ENCODE data around the gene RLN3.

Gene RLN3

DNA sequence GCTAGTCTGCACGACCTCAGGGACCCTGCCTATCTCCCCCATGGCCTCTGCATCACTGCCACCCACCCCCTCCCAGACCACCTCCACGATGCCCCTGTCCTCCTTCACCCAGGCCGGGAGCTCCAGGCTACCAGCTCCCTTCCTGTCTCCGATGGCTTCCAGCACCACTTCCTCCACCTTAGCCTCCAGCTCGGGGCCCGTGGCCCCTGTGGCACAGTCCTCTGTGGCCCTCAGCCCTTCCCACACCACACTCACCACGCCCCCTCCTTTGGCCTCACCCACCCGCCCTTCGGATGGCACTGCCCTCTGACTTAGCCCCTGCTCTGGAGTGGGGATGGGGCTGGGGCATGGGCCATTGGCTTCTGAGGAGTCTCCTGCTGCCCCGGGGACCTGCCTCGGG is 26.8 kb downstream of the RLN3 start:
- DNase-seq (ENCODE audit: low read depth), result no peak

DNA sequence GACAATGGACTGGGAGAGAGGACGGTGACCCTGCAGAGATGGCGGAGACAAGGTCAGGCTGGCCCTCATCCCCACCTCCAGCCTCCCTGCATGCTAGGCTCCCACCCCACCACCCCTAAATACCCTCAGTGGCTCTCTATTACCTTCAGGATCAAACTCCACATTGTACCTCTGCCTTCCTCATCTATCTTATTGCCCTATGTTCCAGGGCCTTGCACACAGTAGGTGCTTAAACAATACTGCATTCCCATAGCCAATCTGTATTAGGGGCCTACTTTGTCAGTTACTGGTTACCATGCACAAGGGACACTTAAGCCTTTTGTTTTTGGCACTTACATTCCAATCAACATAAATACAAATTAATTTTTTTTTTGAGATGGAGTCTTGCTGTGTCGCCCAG is 27.4 kb downstream of the RLN3 start:
- no peak for DNase-seq (ENCODE audit: low read depth)

- DNase-seq (ENCODE audit: low read depth), result no peak
These were observed 28.2 kb downstream of the RLN3 start for GRCh38 chr19:14056069-14056666.

GRCh38 chr19:14056741-14057356 is 28.9 kb downstream of the RLN3 start:
- no peak for DNase-seq (ENCODE audit: low read depth)

DNA sequence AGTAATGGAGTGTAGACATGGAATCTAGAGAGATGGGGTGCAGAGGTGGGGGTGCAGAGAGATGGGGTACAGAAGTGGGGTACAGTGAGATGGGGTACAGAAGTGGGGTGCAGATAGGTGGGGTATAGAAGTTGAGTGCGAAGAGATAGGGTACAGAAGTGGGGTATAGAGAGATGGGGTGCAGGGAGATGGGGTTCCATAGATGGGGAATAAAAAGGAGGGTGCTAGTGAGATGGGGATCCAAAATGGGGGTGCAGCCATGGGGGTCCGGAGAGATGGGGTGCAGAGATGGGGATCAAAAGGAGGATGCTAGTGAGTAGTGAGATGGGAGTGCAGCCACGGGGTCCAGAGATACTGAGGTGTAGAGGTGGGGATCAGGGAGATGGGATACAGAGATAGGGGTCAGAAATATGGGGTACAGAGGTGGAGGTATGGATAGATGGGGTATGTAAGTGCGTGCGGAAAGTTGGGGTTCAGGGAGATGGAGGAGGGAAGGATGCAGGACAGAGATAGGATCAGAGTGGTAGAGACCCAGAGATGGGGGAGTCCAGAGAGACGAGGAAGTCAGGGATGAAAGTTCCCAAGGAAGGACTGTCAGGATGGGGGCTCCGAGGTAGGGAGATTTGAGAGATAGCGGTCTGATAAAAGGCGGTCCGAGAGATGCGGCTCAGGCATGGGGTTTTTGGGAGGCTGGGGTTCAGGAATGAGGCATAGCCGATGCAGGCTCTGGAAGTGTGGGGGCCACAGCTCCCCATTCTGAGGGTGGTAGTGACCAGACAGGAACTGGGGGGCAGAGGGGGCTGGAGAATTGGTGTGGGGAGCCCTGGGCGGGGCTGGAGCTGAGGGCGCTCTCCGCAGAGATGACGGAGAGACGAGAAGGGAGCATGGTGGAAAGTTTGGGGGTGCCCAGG is 30.5 kb downstream of the RLN3 start:
- no peak for DNase-seq (ENCODE audit: low read depth)

GRCh38 chr19:14059093-14059480 is 31.1 kb downstream of the RLN3 start:
- no peak for DNase-seq (ENCODE audit: low read depth)

GRCh38 chr19:14059652-14060155 is 31.8 kb downstream of the RLN3 start:
- DNase-seq (ENCODE audit: low read depth), result no peak

GRCh38 chr19:14061081-14061749 is 33.3 kb downstream of the RLN3 start:
- no peak for DNase-seq (ENCODE audit: low read depth)

GRCh38 chr19:14061751-14062557 is 34.0 kb downstream of the RLN3 start, which contains the start of gene PALM3:
Gene PALM3 (minus strand): TSS chr19:14062076. CDS start chr19:14061980, 96 bp downstream.
- no peak for DNase-seq (ENCODE audit: low read depth)

GRCh38 chr19:14062558-14062855 is 34.6 kb downstream of the RLN3 start:
- no peak for DNase-seq (ENCODE audit: low read depth)

DNA sequence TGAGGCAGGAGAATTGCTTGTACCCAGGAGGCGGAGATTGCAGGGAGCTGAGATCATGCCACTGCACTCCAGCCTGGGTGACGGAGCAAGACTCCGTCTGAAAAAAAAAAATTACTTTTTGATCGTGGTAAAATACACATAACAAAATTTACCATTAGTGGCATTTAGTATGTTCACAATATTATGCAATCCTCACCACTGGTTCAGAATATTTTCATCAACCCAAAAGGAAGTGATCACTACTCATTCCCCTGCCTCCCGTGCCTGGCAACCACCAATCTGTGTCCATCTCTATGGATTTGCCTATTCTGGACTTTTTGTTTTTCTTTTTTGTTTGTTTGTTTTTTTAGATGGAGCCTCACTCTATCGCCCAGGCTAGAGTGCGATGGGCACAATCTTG is 35.2 kb downstream of the RLN3 start:
- DNase-seq (ENCODE audit: low read depth), result no peak

DNA sequence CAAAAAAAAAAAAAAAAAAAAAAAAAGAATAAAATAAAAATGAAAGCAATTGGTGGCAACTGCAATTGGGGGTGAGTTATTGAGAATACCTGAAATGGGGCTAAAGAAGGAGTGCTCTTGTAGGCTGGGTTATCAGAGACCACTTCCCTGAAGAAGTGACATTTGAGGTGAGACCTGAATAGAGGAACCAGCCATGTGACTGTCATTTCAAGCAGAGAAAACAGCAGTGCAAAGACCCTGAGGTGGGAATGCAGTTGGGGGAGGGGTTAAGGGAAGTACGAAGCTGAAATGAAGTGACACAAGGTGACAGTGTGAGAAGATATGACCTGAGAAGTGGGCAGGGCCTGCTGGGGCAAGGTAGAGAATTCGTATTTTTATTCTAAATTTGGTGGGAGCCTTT is 38.2 kb downstream of the RLN3 start:
- no peak for DNase-seq (ENCODE audit: low read depth)

GRCh38 chr19:14070268-14071050 is 42.5 kb downstream of the RLN3 start:
- no peak for DNase-seq (ENCODE audit: low read depth)

DNA sequence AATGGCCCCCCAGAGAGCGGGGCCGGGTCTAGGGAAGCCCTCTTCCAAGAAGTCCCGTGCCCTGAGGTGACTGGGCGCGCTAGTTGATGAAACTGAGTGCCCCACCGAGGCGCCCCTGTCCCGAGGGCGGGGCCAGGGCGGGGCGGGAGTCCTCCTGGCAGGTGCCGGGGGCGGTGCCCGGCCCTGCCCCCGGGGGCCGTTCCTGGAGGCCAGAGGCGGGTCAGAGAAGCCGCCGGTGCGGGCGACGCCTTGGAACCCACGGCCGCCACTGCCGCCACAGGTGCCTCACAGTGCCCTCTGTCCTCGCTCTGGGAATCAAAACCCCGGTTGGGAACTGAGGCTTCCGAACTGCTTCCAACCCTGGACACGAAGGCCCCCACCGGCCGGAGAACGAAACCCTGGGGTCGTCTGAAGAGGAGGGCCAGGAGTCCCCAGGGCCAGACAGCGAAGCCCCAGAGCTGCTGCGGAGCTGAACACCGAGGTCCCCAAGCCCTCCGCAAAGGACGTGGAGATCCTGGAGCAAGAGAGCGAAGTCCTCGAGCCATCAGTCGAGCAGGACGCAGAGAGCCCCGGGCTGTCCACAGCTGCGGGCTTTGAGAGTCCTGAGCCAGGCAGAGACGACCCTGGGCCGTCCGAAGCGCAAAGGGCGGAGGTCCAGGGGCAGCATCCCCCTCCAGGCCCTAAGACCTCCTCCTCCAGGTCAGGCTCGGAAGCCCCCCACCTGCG is 44.8 kb downstream of the RLN3 start, which contains the start of gene MISP3:
Gene MISP3, plus strand, starts transcription at position 252 of the 726 bp plus-strand sequence. CDS start 524 bp downstream, outside the sequence.
- DNase-seq (ENCODE audit: low read depth), result no peak

DNA sequence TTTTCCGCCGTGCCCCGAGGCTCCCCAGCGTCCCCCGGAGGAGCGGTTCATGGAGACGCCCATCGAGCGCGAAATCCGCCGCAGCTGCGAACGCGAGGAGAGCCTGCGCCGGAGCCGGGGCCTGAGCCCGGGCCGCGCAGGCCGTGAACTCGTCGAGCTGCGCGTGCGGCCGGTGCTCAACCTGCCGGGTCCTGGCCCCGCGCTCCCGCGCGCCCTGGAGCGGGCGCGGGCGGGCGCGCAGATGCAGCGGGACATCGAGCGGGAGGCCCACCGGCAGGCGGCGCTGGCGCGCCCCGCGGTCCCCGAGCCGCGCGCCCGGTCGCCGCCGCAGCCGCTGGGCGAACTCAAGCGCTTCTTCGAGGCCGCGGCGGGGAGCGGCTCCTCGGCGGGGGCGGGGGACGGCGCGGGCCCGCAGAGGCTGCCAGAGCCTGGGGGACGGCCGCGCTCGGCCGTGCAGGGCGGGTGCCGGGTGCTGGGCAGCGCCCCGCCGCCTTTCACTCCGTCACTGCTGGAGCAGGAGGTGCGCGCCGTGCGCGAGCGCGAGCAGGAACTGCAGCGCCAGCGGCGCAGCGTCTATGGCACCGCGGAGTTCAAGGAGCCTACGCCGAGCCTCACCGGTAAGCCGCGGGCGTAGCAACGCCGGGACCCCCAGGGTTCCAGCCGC is 45.4 kb downstream of the RLN3 start:
- peak; percentile 65 for DNase-seq (ENCODE audit: low read depth)

GRCh38 chr19:14073925-14074838 is 46.2 kb downstream of the RLN3 start:
- DNase-seq (ENCODE audit: low read depth), result no peak

DNA sequence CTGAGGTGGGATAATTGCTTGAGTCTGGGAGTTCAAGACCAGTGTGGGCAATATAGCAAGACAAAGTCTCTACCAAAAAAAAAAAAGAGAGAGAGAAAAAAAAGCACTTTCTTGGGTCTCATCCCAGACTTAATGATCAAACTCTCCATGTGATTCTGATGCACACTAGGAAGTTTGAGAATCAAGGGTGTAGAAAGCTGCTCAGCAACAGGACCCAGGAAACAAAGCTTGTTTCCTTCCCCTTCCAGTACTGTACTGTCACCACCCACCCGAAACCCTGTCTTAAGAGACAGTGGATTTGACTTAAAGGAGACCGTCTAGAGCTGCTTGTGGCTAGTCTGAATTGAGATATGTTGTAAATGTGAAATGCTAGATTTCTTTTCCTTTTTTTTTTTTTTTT is 50.5 kb downstream of the RLN3 start:
- DNase-seq (ENCODE audit: low read depth), result no peak
